Measurements from ENCODE around the gene C14orf132. TPM values are rescaled to one million over a fixed set of nuclear protein-coding genes. Genes with fewer than 3 reads are reported as not detected.
A peak's percentile ranks its signal among the peaks of the same experiment; 100 is the strongest.

C14orf132 gene
- total and polyA plus RNA-seq, 10 of the 15 experiments (the other 5 are each of a cell fraction or from before 2014, with no cell fraction given): under 0.01 to 1.2 (median 0.03) TPM; not detected in 2

GRCh38 chr14:96065661-96066459 is 26.7 kb downstream of the C14orf132 start:
- ChIA-PET RAD21 (ENCODE audit: unreplicated experiment) (interaction anchor here (0.6 kb wide), 1 partner anchor 12 kb away, joined by 3 read pairs; no protein-coding TSS in a partner anchor), SMC1A (ENCODE audit: uncharacterized antibody, unreplicated experiment) (interaction anchor here (0.6 to 1.5 kb wide), 3 partner anchors 12 to 45 kb away, joined by 3 to 6 read pairs (median 5); no protein-coding TSS in a partner anchor), CTCF (interaction anchor here (1.5 kb wide), 1 partner anchor 10 kb away, joined by 3 read pairs; no protein-coding TSS in a partner anchor), POLR2A (interaction anchor here (2.5 to 2.7 kb wide), 2 partner anchors 10 to 13 kb away, joined by 9 read pairs; no protein-coding TSS in a partner anchor)
- Histone ChIP-seq H4K20me1 (ENCODE audit: control insufficient read depth, insufficient read depth) (no peaks in the 10 kb centered on the region), H3K4me2 (ENCODE audit: control insufficient read depth, insufficient read depth) (no peak overlapping the region), H3K36me3 (ENCODE audit: control insufficient read depth in 2 of 2, insufficient read depth in 2 of 2, low read length in 1 of 2) (no peaks in the 10 kb centered on the region), H3K4me3 (no peak overlapping the region), H3K27me3 (replicated peaks in 1 of 2; ENCODE audit: control insufficient read depth in 2 of 2, insufficient read depth in 2 of 2, low read length in 1 of 2) (peaks cover 0 to 1% of the 10 kb centered on the region in 2 experiments; a peak in 2 of 4 replicates), H3K9ac (ENCODE audit: control insufficient read depth, insufficient read depth, low read length) (no peak overlapping the region), H3K9me3 (replicated peaks; ENCODE audit: control insufficient read depth, insufficient read depth, low read length) (no peaks in the 10 kb centered on the region), H3K27ac (ENCODE audit: control insufficient read depth, insufficient read depth) (no peak overlapping the region), H2AFZ (ENCODE audit: control insufficient read depth, low read depth, low read length) (no peak overlapping the region), H3K4me1 (ENCODE audit: control insufficient read depth, insufficient read depth, low read length) (peaks cover 3% of the 10 kb centered on the region; the same call in 1 of the 2 replicates), H3K79me2 (ENCODE audit: control insufficient read depth, insufficient read depth, low read length) (no peaks in the 10 kb centered on the region)
- in situ Hi-C loops (cut with MboI): no loop called here
- no peak for FAIRE-seq
- peak; percentile 60 for ATAC-seq
- TF ChIP-seq BCL11A (IDR thresholded peaks at IDR 0.05; ENCODE audit: low read depth, low read length) (0 out of 2 replicates have a peak, but pooled peaks have one; percentile 2), MEF2B (IDR thresholded peaks at IDR 0.05; ENCODE audit: partially characterized antibody, poor library complexity, severe bottlenecking) (peak; percentile 69), PAX5 (IDR thresholded peaks at IDR 0.05; ENCODE audit: borderline replicate concordance, low read depth, low read length) (0 out of 2 replicates have a peak, but pooled peaks have one; percentile 15), BMI1 (IDR thresholded peaks at IDR 0.05; ENCODE audit: borderline replicate concordance) (peak; percentile 92), HDAC2 (IDR thresholded peaks at IDR 0.05) (no peak), IKZF2 (IDR thresholded peaks at IDR 0.05) (peak in 1 of 2 experiments; percentile 8; a peak in 1 of 4 replicates), BACH1 (IDR thresholded peaks at IDR 0.05; ENCODE audit: borderline replicate concordance) (peak; percentile 69; the same call in 1 of the 2 replicates), NFXL1 (IDR thresholded peaks at IDR 0.05; ENCODE audit: borderline replicate concordance) (no peak), IKZF1 (conservative IDR thresholded peaks at IDR 0.05) (peak; percentile 26; the same call in 1 of the 2 replicates), BCL3 (IDR thresholded peaks at IDR 0.05; ENCODE audit: borderline replicate concordance, insufficient read depth, low read depth, low read length, poor library complexity, severe bottlenecking) (no peak)
- TF ChIP-seq, protein P1, sequence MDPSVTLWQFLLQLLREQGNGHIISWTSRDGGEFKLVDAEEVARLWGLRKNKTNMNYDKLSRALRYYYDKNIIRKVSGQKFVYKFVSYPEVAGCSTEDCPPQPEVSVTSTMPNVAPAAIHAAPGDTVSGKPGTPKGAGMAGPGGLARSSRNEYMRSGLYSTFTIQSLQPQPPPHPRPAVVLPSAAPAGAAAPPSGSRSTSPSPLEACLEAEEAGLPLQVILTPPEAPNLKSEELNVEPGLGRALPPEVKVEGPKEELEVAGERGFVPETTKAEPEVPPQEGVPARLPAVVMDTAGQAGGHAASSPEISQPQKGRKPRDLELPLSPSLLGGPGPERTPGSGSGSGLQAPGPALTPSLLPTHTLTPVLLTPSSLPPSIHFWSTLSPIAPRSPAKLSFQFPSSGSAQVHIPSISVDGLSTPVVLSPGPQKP (IDR thresholded peaks at IDR 0.05; ENCODE audit: low read depth, low read length): no peak
- 9% methylated on average over 11 of the region's 11 CpGs for WGBS (ENCODE audit: insufficient coverage, insufficient replicate concordance, low lambda C conversion rate, missing lambda C conversion rate)
- no peak for DNase-seq (ENCODE audit: low read depth, low spot score)
- no TSS peak for BruUV-seq (replicated peaks)
- intact Hi-C loops (cut with micrococcal nuclease; ENCODE audit: unreplicated experiment): no loop called here
